Activated CD8-positive, alpha-beta memory T cell treated with anti-CD3 and anti-CD28 coated beads for 36 hours (primary cell): ENCODE results near the gene TBCA. TPM values are rescaled to one million over a fixed set of nuclear protein-coding genes. Genes with fewer than 3 reads are reported as not detected.
"Not testable (repeated sequence)": the region's sequence is repeated elsewhere in the genome, so short reads cannot be mapped to it uniquely, and the experiment has no call there.

Experiments used
- CTCF ChIA-PET: fragments of 350-600 bp; sonication (Branson Sonifier 250); formaldehyde crosslinking; loops from one replicate; lab custom pipeline; 2021; ENCODE audit warnings: antibody characterized with exemption; lab: Charles Lee
- POLR2A ChIA-PET: fragments of 350-600 bp; sonication (Branson Sonifier 250); formaldehyde crosslinking; loops from one replicate; lab custom pipeline; 2021; ENCODE audit warnings: antibody characterized with exemption; lab: Charles Lee
- total RNA-seq, 2 experiments: library from RNA; stranded (reverse); gene quantifications; one replicate each; pipeline ENCODE4 v1.2.3, GENCODE V29; 2021

The TBCA gene
- total RNA-seq, 2 experiments from 2014 or later: 238 to 248 TPM

DNA sequence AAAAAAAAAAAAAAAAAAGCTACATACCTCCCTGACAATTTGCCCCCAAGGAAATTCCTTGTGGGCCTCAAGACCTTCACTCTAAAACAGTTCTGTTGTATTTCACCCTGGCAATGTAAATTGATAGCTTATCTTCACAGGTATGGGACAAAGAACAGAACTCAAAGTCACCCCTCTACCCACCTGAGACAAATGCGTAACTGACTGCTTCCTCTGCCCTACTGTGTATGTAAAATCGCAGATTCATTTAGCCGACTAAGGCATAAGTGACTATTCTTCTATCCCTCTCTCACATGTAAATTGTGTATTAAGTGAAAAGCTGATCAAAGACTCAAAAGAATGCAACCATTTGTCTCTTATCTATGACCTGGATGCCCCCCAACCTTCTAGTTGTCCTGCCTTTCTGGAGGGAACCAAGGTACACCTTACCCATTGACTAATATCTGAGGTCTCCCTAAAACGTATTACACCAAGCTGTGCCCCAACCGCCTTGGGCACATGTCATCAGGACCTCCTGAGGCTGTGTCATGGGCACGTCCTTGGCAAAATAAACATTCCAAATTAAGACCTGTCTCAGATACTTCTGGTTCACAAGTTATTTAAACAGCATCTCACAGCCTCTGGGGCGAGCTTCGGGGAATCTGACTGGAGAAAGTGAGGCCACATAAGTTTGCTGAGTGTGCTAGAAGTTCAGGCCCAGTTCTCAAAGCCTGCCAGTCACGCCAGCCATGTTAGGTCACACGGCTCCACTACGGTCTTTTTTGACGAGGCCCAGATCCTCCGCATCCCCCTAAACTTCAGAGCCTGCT, 954 bp downstream of the TBCA start:
- CTCF ChIA-PET: no interaction called here
- POLR2A ChIA-PET: interaction anchor here (1.3 kb wide), 1 partner anchor 56 kb away, joined by 5 read pairs; no protein-coding TSS in a partner anchor

GRCh38 chr5:77773734-77774280, 2.3 kb downstream of the TBCA start:
- ChIA-PET CTCF (interaction anchor here (0.8 kb wide), 1 partner anchor 18 kb away, joined by 3 read pairs; no protein-coding TSS in a partner anchor), POLR2A (no interaction called here)

DNA sequence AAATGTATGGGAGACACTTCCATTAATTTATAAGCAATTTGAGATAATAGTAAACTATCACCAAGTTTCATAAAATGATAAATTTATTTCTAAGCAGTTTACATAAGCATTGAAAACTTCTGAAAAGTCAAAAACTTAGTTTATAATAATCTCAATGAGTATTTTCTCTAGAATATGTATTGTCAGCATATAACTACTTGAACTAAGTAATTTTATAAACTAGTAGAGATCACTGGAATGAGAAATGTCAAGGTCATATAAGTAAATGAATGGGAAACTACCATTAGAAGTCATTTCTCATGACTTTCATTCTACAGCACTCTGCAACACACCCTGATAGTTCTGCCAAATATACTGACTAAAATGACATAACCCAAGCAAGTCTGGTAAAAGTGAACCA, 3.4 kb downstream of the TBCA start:
- ChIA-PET CTCF (no interaction called here), POLR2A (no interaction called here)

DNA sequence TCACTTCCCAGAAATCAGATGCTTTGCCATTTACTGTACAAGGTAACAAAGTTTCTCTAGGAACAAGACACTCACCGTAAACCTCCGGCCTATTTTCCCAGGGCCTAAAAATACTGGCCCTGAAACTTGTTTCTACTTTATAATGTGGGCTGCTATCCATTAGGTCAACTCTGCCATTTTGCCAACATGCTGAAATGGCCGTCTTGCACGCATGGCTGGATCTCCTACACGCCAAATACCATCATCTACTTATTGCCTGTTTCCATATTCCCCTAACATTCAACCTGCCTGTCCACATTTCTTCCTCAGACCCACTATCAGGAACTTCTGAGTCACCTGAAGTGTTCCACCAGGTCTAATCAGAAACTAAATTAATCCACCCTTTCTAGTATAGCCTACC, 4.7 kb downstream of the TBCA start:
- ChIA-PET CTCF (no interaction called here), POLR2A (no interaction called here)

DNA sequence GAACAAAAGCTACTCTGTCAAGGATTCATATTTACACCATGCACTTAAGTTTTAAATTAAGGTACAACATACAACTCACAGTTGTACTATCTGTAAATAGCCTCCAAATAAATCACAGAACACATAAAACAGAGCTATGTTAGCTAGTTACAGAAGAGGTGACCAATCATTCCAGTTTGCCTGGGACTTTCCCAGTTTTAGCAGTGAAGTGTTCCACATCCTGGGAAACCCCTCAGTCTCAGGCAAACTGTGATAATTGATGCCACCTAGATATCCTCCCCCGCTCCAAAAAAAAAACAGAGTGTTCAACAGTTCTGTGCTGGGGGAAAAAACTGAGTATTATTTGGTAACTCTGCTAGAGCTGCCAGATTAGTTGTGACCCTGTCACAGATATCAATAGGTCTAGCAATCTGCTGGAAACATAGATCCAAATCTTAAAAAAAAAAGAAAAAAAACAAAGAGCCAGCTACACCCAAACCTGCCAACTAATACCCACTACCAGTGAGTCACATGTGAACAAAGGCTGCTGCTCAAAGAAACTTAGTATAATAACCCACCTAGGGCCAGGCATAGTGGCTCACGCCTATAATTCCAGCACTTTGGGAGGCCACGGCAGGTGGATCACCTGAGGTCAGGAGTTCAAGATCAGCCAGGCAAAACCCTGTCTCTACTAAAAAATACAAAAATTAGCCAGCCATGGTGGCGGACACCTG, 5.7 kb downstream of the TBCA start:
- ChIA-PET CTCF (no interaction called here), POLR2A (interaction anchor here (0.7 kb wide), 1 partner anchor 457 kb away, joined by 4 read pairs; no protein-coding TSS in a partner anchor)

- CTCF ChIA-PET: no interaction called here
- POLR2A ChIA-PET: no interaction called here
These were observed 7.2 kb downstream of the TBCA start for GRCh38 chr5:77768978-77769377.

DNA sequence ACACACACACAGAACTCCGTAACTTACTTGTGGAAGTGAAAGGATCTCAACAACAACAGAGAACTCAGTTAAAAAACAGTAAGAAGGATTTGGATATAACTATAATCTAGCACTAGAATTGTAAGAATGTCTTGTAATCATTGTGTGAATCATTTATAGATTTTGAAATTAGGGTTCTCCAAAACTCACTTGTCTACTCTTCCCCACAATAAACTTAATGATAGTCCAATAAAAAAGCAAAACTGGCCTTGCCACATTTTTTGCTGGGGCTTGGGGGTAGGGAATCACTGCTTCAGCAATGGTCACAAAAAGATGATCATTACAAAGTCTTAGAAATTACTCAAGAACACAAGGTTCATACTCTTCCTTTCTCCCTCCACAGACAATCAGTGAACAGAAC, 8.8 kb downstream of the TBCA start:
- CTCF ChIA-PET: no interaction called here
- POLR2A ChIA-PET: no interaction called here

- POLR2A ChIA-PET: interaction anchor here (0.6 kb wide), 1 partner anchor 46 kb away, joined by 3 read pairs; no protein-coding TSS in a partner anchor
- CTCF ChIA-PET: no interaction called here
These were observed 14.5 kb downstream of the TBCA start for GRCh38 chr5:77761606-77762005.

DNA sequence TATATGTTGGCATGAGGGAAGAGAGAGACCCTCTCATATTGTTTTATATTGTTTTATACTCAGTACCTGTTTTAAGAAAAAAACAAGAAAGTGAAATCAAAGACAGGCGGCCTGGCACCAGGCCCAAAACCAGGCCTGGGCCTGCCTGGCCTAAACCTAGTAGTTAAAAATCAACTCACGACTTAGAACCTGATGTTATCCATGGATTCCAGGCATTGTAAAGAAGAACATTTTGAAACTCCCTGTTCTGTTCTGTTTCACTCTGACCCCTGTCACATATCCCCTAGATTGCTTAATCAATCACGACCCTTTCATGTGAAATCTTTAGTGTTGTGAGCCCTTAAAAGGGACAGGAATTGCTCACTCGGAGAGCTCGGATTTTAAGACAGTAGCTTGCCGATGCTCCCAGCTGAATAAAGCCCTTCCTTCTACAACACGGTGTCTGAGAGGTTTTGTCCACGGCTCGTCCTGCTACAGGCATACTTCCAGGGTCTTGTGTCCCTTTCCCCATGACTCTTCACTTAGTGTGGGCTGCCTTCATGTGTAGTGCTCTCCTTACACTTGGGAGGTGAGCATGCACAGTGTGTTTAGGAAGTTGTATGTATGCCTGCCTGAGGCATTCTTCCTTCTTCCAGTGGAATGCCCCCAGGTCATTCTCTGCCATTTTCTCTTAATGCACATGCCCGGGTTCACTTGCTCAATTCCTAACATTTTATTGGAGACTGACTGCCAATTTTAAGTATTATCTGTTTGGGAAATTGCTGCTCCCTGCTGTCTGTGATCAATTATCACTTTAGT, 17.8 kb downstream of the TBCA start:
- ChIA-PET CTCF (no interaction called here), POLR2A (no interaction called here)

GRCh38 chr5:77751328-77752023, 24.7 kb downstream of the TBCA start:
- CTCF ChIA-PET: interaction anchor here (0.7 kb wide), 1 partner anchor 38 kb away, joined by 3 read pairs; no protein-coding TSS in a partner anchor
- POLR2A ChIA-PET: no interaction called here

DNA sequence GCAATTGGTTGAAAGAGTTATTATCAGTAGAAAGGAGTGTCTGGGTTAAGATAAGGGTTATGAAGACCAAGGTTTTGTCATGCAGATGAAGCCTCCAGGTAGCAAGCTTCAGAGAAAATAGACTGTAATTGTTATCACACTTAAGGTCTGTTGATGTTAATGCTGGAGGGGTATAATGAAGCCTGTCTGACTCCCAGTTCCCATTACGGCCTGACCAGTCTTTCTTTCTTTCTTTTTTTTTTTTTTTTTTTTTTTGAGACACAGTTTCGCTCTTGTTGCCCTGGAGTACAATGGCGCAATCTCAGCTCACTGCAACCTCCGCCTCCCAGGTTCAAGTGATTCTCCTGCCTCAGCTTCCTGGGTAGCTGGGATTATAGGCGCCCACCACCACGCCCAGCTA, 25.2 kb downstream of the TBCA start:
- POLR2A ChIA-PET: not testable (repeated sequence)
- CTCF ChIA-PET: interaction anchor here (0.7 kb wide), 1 partner anchor 38 kb away, joined by 3 read pairs; no protein-coding TSS in a partner anchor

- CTCF ChIA-PET: no interaction called here
- POLR2A ChIA-PET: no interaction called here
These were observed 28.0 kb downstream of the TBCA start for GRCh38 chr5:77748160-77748559.

DNA sequence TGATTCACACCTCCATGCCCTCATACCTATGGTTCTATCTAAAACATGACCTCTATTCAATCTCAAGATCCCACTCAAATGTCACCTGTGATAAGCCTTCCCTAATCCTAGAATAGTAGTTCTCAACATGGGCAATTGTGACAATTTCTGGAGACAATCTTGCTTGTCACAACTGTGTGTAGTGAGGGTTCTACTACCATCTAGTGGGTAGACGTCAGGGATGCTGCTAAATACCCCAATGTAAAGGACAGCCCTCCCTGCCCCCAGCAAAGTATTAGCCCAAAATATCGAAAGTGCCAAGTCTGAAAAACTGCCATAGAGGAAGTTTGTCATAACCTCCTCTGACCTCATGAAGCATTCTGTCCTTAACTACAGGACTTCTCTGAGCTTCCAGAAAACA, 32.0 kb downstream of the TBCA start:
- CTCF ChIA-PET: no interaction called here
- POLR2A ChIA-PET: no interaction called here

- CTCF ChIA-PET: no interaction called here
- POLR2A ChIA-PET: no interaction called here
These were observed 33.0 kb downstream of the TBCA start for GRCh38 chr5:77743181-77743580.

DNA sequence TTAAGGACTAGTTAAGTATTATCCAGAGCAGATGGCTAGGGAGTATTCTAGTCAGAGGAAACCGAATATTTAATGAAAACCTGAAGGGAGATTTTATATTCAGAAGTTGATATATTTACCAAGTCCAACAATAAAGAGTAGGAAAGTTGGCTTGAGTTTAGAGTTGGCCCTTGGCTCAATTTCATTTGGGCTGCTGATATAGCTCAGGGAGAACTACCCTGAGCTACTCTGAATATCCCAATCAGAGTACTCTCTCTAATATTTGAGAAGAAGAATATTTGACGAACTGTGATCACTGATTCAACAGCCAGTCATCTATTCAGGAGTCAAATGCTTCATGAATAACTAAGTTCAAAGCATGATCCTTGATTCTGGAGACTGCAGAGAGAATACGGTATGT, 34.5 kb downstream of the TBCA start:
- CTCF ChIA-PET: no interaction called here
- POLR2A ChIA-PET: no interaction called here

- CTCF ChIA-PET: no interaction called here
- POLR2A ChIA-PET: no interaction called here
These were observed 41.3 kb downstream of the TBCA start for GRCh38 chr5:77734885-77735284.

- ChIA-PET CTCF (no interaction called here), POLR2A (no interaction called here)
These were observed 43.0 kb downstream of the TBCA start for GRCh38 chr5:77733130-77733529.

- CTCF ChIA-PET: interaction anchor here (0.6 to 0.7 kb wide), 2 partner anchors 25 to 153 kb away, joined by 4 read pairs; no protein-coding TSS in a partner anchor
- POLR2A ChIA-PET: no interaction called here
These were observed 48.9 kb downstream of the TBCA start for GRCh38 chr5:77727190-77727589.

DNA sequence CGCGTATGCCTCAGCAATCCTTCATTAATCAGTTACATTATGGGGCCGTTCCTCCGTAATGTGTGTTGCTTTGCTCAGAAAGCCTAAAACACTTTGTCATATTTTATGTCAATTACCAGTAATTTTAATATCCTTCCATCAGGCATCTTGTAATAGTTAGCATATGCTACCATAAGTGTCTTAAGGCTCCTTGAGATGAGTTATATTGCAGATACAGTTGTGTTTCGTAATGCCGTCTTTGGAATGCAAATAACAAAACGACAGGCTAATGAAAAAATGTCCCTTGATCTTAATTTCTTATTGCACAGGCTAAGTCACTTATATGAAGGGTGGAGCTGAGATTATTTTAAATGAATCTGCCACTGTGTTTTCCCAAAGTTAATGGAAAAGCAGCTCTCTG, 50.5 kb downstream of the TBCA start:
- CTCF ChIA-PET: no interaction called here
- POLR2A ChIA-PET: no interaction called here
